Activated CD8-positive, alpha-beta T cell treated with anti-CD3 and anti-CD28 coated beads for 36 hours (primary cell): ENCODE data around the gene C1orf159. TPM values are rescaled to one million over a fixed set of nuclear protein-coding genes. Genes with fewer than 3 reads are reported as not detected.

ENCODE experiments used
- ATAC-seq: fragments of 200-7000 bp; cut with Tn5 transposase; one replicate; pipeline ENCODE4 v1.10.0; 2021; ENCODE audit warnings: mild to moderate bottlenecking, moderate library complexity
- CTCF ChIA-PET: fragments of 350-600 bp; sonication (Branson Sonifier 250); formaldehyde crosslinking; loops from one replicate; lab custom pipeline; 2021; ENCODE audit warnings: antibody characterized with exemption; lab: Charles Lee
- POLR2A ChIA-PET: fragments of 350-600 bp; sonication (Branson Sonifier 250); formaldehyde crosslinking; loops from one replicate; lab custom pipeline; 2021; ENCODE audit warnings: antibody characterized with exemption; lab: Charles Lee
- DNase-seq: peaks from one replicate; pipeline ENCODE4 v3.0.0-alpha.2; 2020
- H3K27ac Mint-ChIP-seq: one replicate; pipeline ENCODE4 v1.8.0; 2021; ENCODE audit warnings: mild to moderate bottlenecking, mixed read lengths
- H3K27me3 Mint-ChIP-seq: one replicate; pipeline ENCODE4 v1.8.0; 2021; ENCODE audit warnings: mixed read lengths
- H3K36me3 Mint-ChIP-seq: one replicate; pipeline ENCODE4 v1.8.0; 2021; ENCODE audit warnings: low read depth, mixed read lengths
- H3K4me1 Mint-ChIP-seq: one replicate; pipeline ENCODE4 v1.8.0; 2021; ENCODE audit warnings: low read depth, mixed read lengths
- H3K4me3 Mint-ChIP-seq: one replicate; pipeline ENCODE4 v1.8.0; 2021; ENCODE audit warnings: mild to moderate bottlenecking, moderate library complexity, mixed read lengths
- H3K9me3 Mint-ChIP-seq: one replicate; pipeline ENCODE4 v1.8.0; 2021; ENCODE audit warnings: mixed read lengths
- CTCF ChIP-seq: fragments of 200-600 bp; IDR thresholded peaks from one replicate; pipeline ENCODE4 v1.8.0; 2022; ENCODE audit warnings: antibody characterized with exemption, mild to moderate bottlenecking
- intact Hi-C: fragments of 100-400 bp; cut with micrococcal nuclease; formaldehyde crosslinking; loops from one replicate; pipeline ENCODE4 v1.10.0; 2022
- total RNA-seq, 2 experiments: library from RNA; stranded (reverse); gene quantifications; one replicate each; pipeline ENCODE4 v1.2.3, GENCODE V29; 2021

C1orf159 gene
- total RNA-seq, 2 experiments from 2014 or later: 17.5 to 20.3 TPM

- ChIA-PET POLR2A (interaction anchor here (1.2 to 3.2 kb wide), 2 partner anchors 14 to 21 kb away, joined by 3 to 15 read pairs; no protein-coding TSS in a partner anchor), CTCF (no interaction called here)
- no peaks in the 10 kb centered on the region for H3K9me3 Mint-ChIP-seq
- no peak overlapping the region for H3K27ac Mint-ChIP-seq
- no peaks in the 10 kb centered on the region for H3K36me3 Mint-ChIP-seq
- no peak for TF ChIP-seq CTCF
- no peaks in the 10 kb centered on the region for H3K27me3 Mint-ChIP-seq
- H3K4me3 Mint-ChIP-seq: no peak overlapping the region
- DNase-seq (peak; percentile 3), ATAC-seq (no peak)
- intact Hi-C loops: no loop called here
- H3K4me1 Mint-ChIP-seq: peaks cover 4% of the 10 kb centered on the region
Observed at GRCh38 chr1:1084372-1085170, 31.3 kb downstream of the C1orf159 start.

GRCh38 chr1:1083416-1084371 lies 32.2 kb downstream of the C1orf159 start:
- DNase-seq (no peak), ATAC-seq (no peak)
- Mint-ChIP-seq H3K4me1 (peaks cover 7% of the 10 kb centered on the region), H3K27ac (no peak overlapping the region), H3K36me3 (no peaks in the 10 kb centered on the region), H3K4me3 (no peak overlapping the region), H3K27me3 (no peaks in the 10 kb centered on the region), H3K9me3 (no peaks in the 10 kb centered on the region)
- no peak for TF ChIP-seq CTCF
- CTCF ChIA-PET: no interaction called here
- intact Hi-C loops: no loop called here
- POLR2A ChIA-PET: interaction anchor here (1.2 to 3.2 kb wide), 2 partner anchors 13 to 20 kb away, joined by 3 to 15 read pairs; no protein-coding TSS in a partner anchor

GRCh38 chr1:1082776-1083415 lies 33.0 kb downstream of the C1orf159 start:
- Mint-ChIP-seq H3K27me3 (no peaks in the 10 kb centered on the region), H3K36me3 (no peaks in the 10 kb centered on the region), H3K4me3 (no peak overlapping the region), H3K9me3 (no peaks in the 10 kb centered on the region), H3K4me1 (peaks cover 7% of the 10 kb centered on the region), H3K27ac (no peak overlapping the region)
- POLR2A ChIA-PET: interaction anchor here (1.0 to 3.2 kb wide), 5 partner anchors 8 to 46 kb away, joined by 3 to 15 read pairs (median 4); no protein-coding TSS in a partner anchor
- CTCF ChIA-PET: no interaction called here
- TF ChIP-seq CTCF: no peak
- intact Hi-C loops: no loop called here
- ATAC-seq (no peak), DNase-seq (no peak)

GRCh38 chr1:1082239-1082775 lies 33.6 kb downstream of the C1orf159 start:
- Mint-ChIP-seq H3K27ac (no peak overlapping the region), H3K4me1 (peaks cover 7% of the 10 kb centered on the region), H3K9me3 (no peaks in the 10 kb centered on the region), H3K27me3 (no peaks in the 10 kb centered on the region), H3K36me3 (no peaks in the 10 kb centered on the region), H3K4me3 (no peak overlapping the region)
- ChIA-PET POLR2A (interaction anchor here (1.0 to 3.2 kb wide), 4 partner anchors 8 to 45 kb away, joined by 3 to 15 read pairs (median 4); no protein-coding TSS in a partner anchor), CTCF (no interaction called here)
- no peak for ATAC-seq
- no peak for DNase-seq
- intact Hi-C loops: no loop called here
- TF ChIP-seq CTCF: no peak
